ENCODE data around the gene CMC1. TPM values are rescaled to one million over a fixed set of nuclear protein-coding genes. Genes with fewer than 3 reads are reported as not detected.

Gene CMC1
- total and polyA plus RNA-seq, 4 donors, result 17.6 to 35.6 (median 26.9) TPM

- Histone ChIP-seq H3K27me3 (ENCODE audit: control insufficient read depth in 3 of 3, insufficient read depth in 3 of 3, low read length in 2 of 3) (no peaks in the 10 kb centered on the region), H3K36me3 (ENCODE audit: control insufficient read depth in 4 of 4, insufficient read depth in 4 of 4, low read length in 4 of 4) (peaks cover 2 to 28% (median 17%) of the 10 kb centered on the region in 4 donors), H3K9ac (ENCODE audit: insufficient read depth in 1 of 2, low read length in 2 of 2) (no peak overlapping the region), H3K4me1 (ENCODE audit: control insufficient read depth in 5 of 5, insufficient read depth in 5 of 5, low read length in 5 of 5) (peaks cover 0 to 4% (median 0%) of the 10 kb centered on the region in 5 donors), H3K9me3 (ENCODE audit: control insufficient read depth in 4 of 4, insufficient read depth in 3 of 4, low read length in 3 of 4) (no peaks in the 10 kb centered on the region), H3K4me3 (no peak overlapping the region), H3K27ac (ENCODE audit: low read depth in 1 of 2, low read length in 1 of 2) (no peak overlapping the region)
- TF ChIP-seq CTCF (IDR thresholded peaks at IDR 0.05; ENCODE audit: control extremely low read depth, extremely low read depth), result no peak
- ATAC-seq (ENCODE audit: insufficient read depth, low FRiP score) (no peak), DNase-seq (no peak)
Measured at GRCh38 chr3:28337230-28337629, 95.8 kb downstream of the CMC1 start.

GRCh38 chr3:28343144-28343543, 101.7 kb downstream of the CMC1 start:
- Histone ChIP-seq H3K9ac (ENCODE audit: insufficient read depth in 1 of 2, low read length in 2 of 2) (peak overlapping the region in 1 of 2 donors; percentile 39), H3K4me3 (no peak overlapping the region), H3K27me3 (ENCODE audit: control insufficient read depth in 3 of 3, insufficient read depth in 3 of 3, low read length in 2 of 3) (no peaks in the 10 kb centered on the region), H3K4me1 (ENCODE audit: control insufficient read depth in 5 of 5, insufficient read depth in 5 of 5, low read length in 5 of 5) (peaks cover 0 to 37% (median 11%) of the 10 kb centered on the region in 5 donors), H3K36me3 (ENCODE audit: control insufficient read depth in 4 of 4, insufficient read depth in 4 of 4, low read length in 4 of 4) (peaks cover 0 to 8% (median 3%) of the 10 kb centered on the region in 4 donors), H3K27ac (ENCODE audit: low read depth in 1 of 2, low read length in 1 of 2) (no peak overlapping the region), H3K9me3 (ENCODE audit: control insufficient read depth in 4 of 4, insufficient read depth in 3 of 4, low read length in 3 of 4) (no peaks in the 10 kb centered on the region)
- no peak for TF ChIP-seq CTCF (IDR thresholded peaks at IDR 0.05; ENCODE audit: control extremely low read depth, extremely low read depth)
- no peak for DNase-seq
- no peak for ATAC-seq (ENCODE audit: insufficient read depth, low FRiP score)

GRCh38 chr3:28345690-28346089, 104.3 kb downstream of the CMC1 start:
- Histone ChIP-seq H3K4me3 (no peak overlapping the region), H3K4me1 (ENCODE audit: control insufficient read depth in 5 of 5, insufficient read depth in 5 of 5, low read length in 5 of 5) (peaks cover 0 to 41% (median 11%) of the 10 kb centered on the region in 5 donors), H3K9ac (ENCODE audit: insufficient read depth in 1 of 2, low read length in 2 of 2) (no peak overlapping the region)

More at GRCh38 chr3:28345690-28346089, 104.3 kb downstream of the CMC1 start:
- H3K9me3 ChIP-seq (ENCODE audit: control insufficient read depth in 4 of 4, insufficient read depth in 3 of 4, low read length in 3 of 4), result no peaks in the 10 kb centered on the region
- no peak for DNase-seq
- TF ChIP-seq CTCF (IDR thresholded peaks at IDR 0.05; ENCODE audit: control extremely low read depth, extremely low read depth), result no peak
- H3K27me3 ChIP-seq (ENCODE audit: control insufficient read depth in 3 of 3, insufficient read depth in 3 of 3, low read length in 2 of 3), result no peaks in the 10 kb centered on the region
- peaks cover 0 to 3% (median 1%) of the 10 kb centered on the region in 4 donors for H3K36me3 ChIP-seq (ENCODE audit: control insufficient read depth in 4 of 4, insufficient read depth in 4 of 4, low read length in 4 of 4)
- no peak for ATAC-seq (ENCODE audit: insufficient read depth, low FRiP score)
- WGBS, 2 donors, result 92 to 95% methylated on average over 1 of the region's 1 CpG
- H3K27ac ChIP-seq (ENCODE audit: low read depth in 1 of 2, low read length in 1 of 2), result no peak overlapping the region

Measured in lung (tissue), 12 donors.